ENCODE data around the gene GSTT4.

DNA sequence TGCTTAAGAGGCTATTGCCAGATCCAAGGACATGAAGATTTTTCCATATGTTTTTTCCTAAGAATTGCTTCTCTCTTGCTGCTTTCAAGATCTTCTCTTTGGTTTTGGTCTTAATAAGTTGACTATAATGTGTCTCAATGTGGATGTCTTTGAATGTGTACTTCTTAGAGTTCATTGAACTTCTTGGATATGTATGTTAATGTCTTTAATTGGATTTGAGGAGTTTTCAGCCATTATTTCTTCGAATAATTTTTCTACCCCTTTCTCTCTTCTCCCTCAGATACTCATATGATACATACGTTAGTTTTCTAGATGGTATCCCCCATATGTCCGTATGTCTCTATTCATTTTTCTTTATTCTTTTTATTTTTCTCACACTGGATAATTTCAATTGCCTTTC lies 19.1 kb upstream of the GSTT4 start:
- TF ChIP-seq POLR2A (IDR thresholded peaks at IDR 0.05): no peak
- no peak for TF ChIP-seq CTCF (IDR thresholded peaks at IDR 0.05)

Data from uterus (tissue), 2 donors.